ENCODE data around the gene TMED7.

DNA sequence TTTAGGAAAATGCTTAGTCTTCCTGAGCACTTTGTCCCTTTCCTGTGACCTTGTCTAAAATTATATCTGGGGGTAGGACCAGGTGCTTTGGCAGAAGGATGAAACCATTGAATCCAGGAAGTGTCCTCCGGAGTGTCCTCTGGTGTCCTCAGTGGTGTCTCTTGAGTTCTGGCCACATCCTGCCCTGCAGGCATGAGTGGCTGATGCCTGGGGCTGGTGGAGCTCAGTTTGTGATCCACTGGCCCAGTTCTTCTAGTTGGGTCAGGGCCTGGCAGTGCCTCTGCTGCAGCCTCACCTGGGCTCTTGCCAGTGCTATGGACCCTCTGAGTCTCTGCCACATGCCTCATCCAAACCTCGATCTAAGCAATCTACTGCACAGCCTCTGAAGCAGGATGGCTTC is 14.4 kb upstream of the TMED7 start:
- TF ChIP-seq, protein P1, sequence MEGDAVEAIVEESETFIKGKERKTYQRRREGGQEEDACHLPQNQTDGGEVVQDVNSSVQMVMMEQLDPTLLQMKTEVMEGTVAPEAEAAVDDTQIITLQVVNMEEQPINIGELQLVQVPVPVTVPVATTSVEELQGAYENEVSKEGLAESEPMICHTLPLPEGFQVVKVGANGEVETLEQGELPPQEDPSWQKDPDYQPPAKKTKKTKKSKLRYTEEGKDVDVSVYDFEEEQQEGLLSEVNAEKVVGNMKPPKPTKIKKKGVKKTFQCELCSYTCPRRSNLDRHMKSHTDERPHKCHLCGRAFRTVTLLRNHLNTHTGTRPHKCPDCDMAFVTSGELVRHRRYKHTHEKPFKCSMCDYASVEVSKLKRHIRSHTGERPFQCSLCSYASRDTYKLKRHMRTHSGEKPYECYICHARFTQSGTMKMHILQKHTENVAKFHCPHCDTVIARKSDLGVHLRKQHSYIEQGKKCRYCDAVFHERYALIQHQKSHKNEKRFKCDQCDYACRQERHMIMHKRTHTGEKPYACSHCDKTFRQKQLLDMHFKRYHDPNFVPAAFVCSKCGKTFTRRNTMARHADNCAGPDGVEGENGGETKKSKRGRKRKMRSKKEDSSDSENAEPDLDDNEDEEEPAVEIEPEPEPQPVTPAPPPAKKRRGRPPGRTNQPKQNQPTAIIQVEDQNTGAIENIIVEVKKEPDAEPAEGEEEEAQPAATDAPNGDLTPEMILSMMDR (IDR thresholded peaks at IDR 0.05): no peak
- no peak for TF ChIP-seq POLR2A (IDR thresholded peaks at IDR 0.05)
